ENCODE data around the gene DNAJA3.

The DNAJA3 gene

DNA sequence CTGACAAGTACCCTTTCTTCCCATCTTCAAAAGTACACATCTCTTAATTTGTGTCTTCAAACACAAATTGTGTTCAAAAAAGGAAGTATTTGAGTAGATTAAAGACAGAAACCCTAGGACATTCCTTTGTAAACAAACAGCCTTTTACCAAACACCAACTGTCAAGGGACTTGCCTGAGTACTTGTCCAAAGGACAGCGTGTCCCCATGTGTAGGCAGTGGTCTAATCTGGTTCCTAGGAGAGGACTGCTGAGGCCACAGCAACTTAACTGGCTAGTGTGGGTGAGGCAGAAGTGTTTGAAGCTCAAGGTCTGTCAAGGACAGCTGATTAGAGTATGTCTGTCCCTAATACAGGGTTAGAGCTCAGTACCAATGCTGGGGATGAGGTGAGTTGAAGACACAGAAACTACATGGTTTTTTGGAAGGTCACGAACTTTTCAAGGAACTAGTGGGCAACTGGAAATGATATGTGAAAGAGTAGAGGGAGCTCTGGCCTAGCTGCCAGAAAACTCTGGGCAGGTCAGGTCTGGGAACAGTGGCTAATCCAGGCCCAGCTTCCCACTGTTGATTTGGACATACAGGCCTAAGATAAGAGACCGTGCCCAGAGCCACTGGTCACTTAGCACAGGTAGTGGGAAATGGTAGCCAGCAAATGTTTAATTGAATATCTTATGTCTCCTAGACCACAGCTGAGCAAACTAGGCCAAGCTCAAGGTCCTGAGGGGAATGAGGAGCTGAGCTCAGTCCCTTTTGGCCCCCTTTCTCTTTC lies 60.6 kb downstream of the DNAJA3 start:
- no peak for DNase-seq (ENCODE audit: low spot score)
- H3K36me3 ChIP-seq (ENCODE audit: low read depth) = peaks cover 76% of the 10 kb centered on the region
- no peaks in the 10 kb centered on the region for H3K9me3 ChIP-seq (ENCODE audit: severe bottlenecking)
- H3K27me3 ChIP-seq (ENCODE audit: insufficient read depth, poor library complexity, severe bottlenecking) = no peaks in the 10 kb centered on the region
- TF ChIP-seq, protein P1, sequence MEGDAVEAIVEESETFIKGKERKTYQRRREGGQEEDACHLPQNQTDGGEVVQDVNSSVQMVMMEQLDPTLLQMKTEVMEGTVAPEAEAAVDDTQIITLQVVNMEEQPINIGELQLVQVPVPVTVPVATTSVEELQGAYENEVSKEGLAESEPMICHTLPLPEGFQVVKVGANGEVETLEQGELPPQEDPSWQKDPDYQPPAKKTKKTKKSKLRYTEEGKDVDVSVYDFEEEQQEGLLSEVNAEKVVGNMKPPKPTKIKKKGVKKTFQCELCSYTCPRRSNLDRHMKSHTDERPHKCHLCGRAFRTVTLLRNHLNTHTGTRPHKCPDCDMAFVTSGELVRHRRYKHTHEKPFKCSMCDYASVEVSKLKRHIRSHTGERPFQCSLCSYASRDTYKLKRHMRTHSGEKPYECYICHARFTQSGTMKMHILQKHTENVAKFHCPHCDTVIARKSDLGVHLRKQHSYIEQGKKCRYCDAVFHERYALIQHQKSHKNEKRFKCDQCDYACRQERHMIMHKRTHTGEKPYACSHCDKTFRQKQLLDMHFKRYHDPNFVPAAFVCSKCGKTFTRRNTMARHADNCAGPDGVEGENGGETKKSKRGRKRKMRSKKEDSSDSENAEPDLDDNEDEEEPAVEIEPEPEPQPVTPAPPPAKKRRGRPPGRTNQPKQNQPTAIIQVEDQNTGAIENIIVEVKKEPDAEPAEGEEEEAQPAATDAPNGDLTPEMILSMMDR (IDR thresholded peaks at IDR 0.05; ENCODE audit: poor library complexity, severe bottlenecking) = no peak
- ATAC-seq (ENCODE audit: low read depth) = no peak
- no peak overlapping the region for H3K4me3 ChIP-seq (ENCODE audit: severe bottlenecking)
- peak overlapping the region; percentile 91 for H3K27ac ChIP-seq (ENCODE audit: poor library complexity, severe bottlenecking)
- H3K4me1 ChIP-seq (ENCODE audit: insufficient read depth, poor library complexity, severe bottlenecking) = peaks cover 37% of the 10 kb centered on the region

DNA sequence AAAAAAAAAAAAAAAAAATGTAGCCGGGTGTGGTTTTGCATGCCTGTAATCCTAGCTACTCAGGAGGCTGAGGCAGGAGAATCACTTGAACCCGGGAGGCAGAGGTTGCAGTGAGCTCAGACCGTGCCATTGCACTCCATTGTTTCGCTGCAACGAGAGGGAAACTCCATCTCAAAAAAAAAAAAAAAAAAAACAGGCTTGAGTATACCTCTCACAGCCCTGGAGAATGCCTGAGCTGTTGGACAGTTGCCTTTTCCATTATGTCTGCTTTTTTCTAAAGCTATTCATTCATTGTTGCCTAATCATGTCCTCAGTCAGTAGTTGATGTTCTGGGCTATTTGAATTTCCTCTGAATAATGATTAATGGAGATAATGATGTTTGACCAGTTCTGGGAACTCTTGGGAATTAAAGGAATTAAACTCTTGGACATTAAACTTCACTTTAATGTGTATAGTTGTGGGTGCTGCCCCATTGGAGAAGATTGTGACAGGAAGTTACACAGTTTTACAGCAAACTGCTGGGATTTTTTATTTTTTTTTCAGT lies 62.4 kb downstream of the DNAJA3 start:
- DNase-seq (ENCODE audit: low spot score) = no peak
- Histone ChIP-seq H3K9me3 (ENCODE audit: severe bottlenecking) (no peaks in the 10 kb centered on the region), H3K36me3 (ENCODE audit: low read depth) (peaks cover 68% of the 10 kb centered on the region), H3K27ac (ENCODE audit: poor library complexity, severe bottlenecking) (peak overlapping the region; percentile 91), H3K4me1 (ENCODE audit: insufficient read depth, poor library complexity, severe bottlenecking) (peaks cover 22% of the 10 kb centered on the region), H3K27me3 (ENCODE audit: insufficient read depth, poor library complexity, severe bottlenecking) (no peaks in the 10 kb centered on the region), H3K4me3 (ENCODE audit: severe bottlenecking) (no peak overlapping the region)
- TF ChIP-seq, protein P1 (IDR thresholded peaks at IDR 0.05; ENCODE audit: poor library complexity, severe bottlenecking) = no peak
- peak; percentile 64; the same call in 2 of the 3 replicates for ATAC-seq (ENCODE audit: low read depth)

DNA sequence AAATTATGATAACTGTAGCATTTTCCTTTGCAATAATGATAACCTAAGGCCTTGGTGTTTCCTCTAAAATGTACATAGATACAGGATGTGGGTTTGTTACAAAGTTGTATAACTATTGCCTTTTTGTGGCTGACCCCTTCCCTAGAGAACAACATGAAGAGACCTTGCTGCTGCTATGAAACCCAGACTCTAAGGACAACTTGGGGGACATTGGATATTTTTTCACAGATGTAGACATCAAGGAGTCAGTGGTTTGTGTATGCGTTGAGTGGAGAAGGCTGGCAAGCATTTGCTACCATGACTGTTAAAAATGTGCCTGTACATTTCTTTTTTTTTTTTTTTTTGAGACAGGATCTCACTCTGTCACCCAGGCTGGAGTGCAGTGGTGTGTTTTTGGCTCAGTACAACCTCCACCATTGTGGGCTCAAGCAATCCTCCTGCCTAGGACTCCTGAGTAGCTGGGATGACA lies 62.9 kb downstream of the DNAJA3 start:
- Histone ChIP-seq H3K27ac (ENCODE audit: poor library complexity, severe bottlenecking) (peak overlapping the region; percentile 91), H3K4me3 (ENCODE audit: severe bottlenecking) (no peak overlapping the region), H3K36me3 (ENCODE audit: low read depth) (peaks cover 66% of the 10 kb centered on the region), H3K9me3 (ENCODE audit: severe bottlenecking) (no peaks in the 10 kb centered on the region), H3K27me3 (ENCODE audit: insufficient read depth, poor library complexity, severe bottlenecking) (no peaks in the 10 kb centered on the region), H3K4me1 (ENCODE audit: insufficient read depth, poor library complexity, severe bottlenecking) (peaks cover 22% of the 10 kb centered on the region)
- DNase-seq (ENCODE audit: low spot score) = no peak
- TF ChIP-seq, protein P1 (IDR thresholded peaks at IDR 0.05; ENCODE audit: poor library complexity, severe bottlenecking) = no peak
- peak; percentile 40; the same call in 2 of the 3 replicates for ATAC-seq (ENCODE audit: low read depth)

DNA sequence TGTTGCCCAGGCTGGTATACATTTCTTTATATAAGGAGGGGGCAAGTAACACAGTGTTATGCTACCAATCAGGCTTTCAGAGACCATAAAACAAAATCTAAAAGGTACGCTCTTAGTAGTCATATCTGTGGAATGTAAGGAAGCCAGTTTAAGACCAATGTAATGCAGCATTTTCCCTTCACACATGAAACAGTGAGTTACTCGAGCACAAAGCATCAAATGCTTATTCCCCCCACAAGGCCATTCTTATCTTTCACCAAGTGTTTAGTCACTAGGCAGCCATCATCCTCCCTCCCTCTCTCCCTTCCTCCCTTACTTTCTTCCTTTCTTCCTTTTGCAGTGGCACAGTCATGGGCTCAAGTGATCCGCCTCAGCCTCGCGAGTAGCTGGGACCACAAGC lies 63.4 kb downstream of the DNAJA3 start:
- Histone ChIP-seq H3K27ac (ENCODE audit: poor library complexity, severe bottlenecking) (peak overlapping the region; percentile 91), H3K4me1 (ENCODE audit: insufficient read depth, poor library complexity, severe bottlenecking) (peaks cover 25% of the 10 kb centered on the region), H3K4me3 (ENCODE audit: severe bottlenecking) (no peak overlapping the region), H3K9me3 (ENCODE audit: severe bottlenecking) (no peaks in the 10 kb centered on the region), H3K36me3 (ENCODE audit: low read depth) (peaks cover 61% of the 10 kb centered on the region), H3K27me3 (ENCODE audit: insufficient read depth, poor library complexity, severe bottlenecking) (no peaks in the 10 kb centered on the region)
- ATAC-seq (ENCODE audit: low read depth) (peak; percentile 90), DNase-seq (ENCODE audit: low spot score) (no peak)
- TF ChIP-seq, protein P1 (IDR thresholded peaks at IDR 0.05; ENCODE audit: poor library complexity, severe bottlenecking) = no peak

DNA sequence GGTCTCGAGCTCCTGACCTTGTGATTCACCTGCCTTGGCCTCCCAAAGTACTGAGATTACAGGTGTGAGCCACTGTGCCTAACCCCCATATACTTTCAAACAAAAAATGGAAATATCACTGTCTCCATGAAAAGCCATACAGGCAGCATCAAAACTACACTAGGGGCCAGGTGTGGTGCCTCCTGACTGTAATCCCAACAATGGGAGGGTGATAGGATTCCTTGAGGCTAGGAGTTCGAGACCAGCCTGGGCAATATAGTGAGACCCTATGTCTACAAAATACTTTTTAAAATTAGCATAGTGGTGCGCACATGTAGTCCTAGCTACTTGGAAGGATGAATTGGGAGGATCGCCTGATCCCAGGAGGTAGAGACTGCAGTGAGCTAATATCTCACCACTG lies 66.2 kb downstream of the DNAJA3 start:
- peaks cover 54% of the 10 kb centered on the region for H3K4me1 ChIP-seq (ENCODE audit: insufficient read depth, poor library complexity, severe bottlenecking)
- no peak for ATAC-seq (ENCODE audit: low read depth)
- TF ChIP-seq, protein P1 (IDR thresholded peaks at IDR 0.05; ENCODE audit: poor library complexity, severe bottlenecking) = no peak

More for the DNA sequence above, 66.2 kb downstream of the DNAJA3 start:
- H3K9me3 ChIP-seq (ENCODE audit: severe bottlenecking) = no peaks in the 10 kb centered on the region
- no peak for DNase-seq (ENCODE audit: low spot score)
- peaks cover 39% of the 10 kb centered on the region for H3K36me3 ChIP-seq (ENCODE audit: low read depth)
- no peak overlapping the region for H3K4me3 ChIP-seq (ENCODE audit: severe bottlenecking)
- H3K27me3 ChIP-seq (ENCODE audit: insufficient read depth, poor library complexity, severe bottlenecking) = no peaks in the 10 kb centered on the region
- H3K27ac ChIP-seq (ENCODE audit: poor library complexity, severe bottlenecking) = no peak overlapping the region
